T-helper 17 cell (primary cell): Measurements from ENCODE around the gene MED15. TPM values are rescaled to one million over a fixed set of nuclear protein-coding genes. Genes with fewer than 3 reads are reported as not detected.
"Not testable (repeated sequence)": the region's sequence is repeated elsewhere in the genome, so short reads cannot be mapped to it uniquely, and the experiment has no call there.

Source experiments
- ATAC-seq: fragments of 150-1000 bp; cut with Tn5 transposase; 2 replicates; pipeline ENCODE4 v1.10.0; 2021; ENCODE audit warnings: mild to moderate bottlenecking, moderate library complexity
- DNase-seq, 3 donors: peaks; one replicate each; pipeline versions ENCODE4 v3.0.0 to v3.0.0-alpha.2; 2020 to 2021
- H3K9me3 ChIP-seq: one replicate; pipeline ENCODE4 v1.7.0; 2013; ENCODE audit warnings: low read length, mild to moderate bottlenecking; ENCODE audit not compliant: control insufficient read depth, poor library complexity, severe bottlenecking
- H3K27ac Mint-ChIP-seq: one replicate; pipeline ENCODE4 v1.8.0; 2022; ENCODE audit warnings: mild to moderate bottlenecking, moderate library complexity, mixed read lengths
- H3K27me3 Mint-ChIP-seq: one replicate; pipeline ENCODE4 v1.8.0; 2022; ENCODE audit warnings: mixed read lengths
- H3K36me3 Mint-ChIP-seq: one replicate; pipeline ENCODE4 v1.8.0; 2022; ENCODE audit warnings: low read depth, mixed read lengths
- H3K4me1 Mint-ChIP-seq: one replicate; pipeline ENCODE4 v1.8.0; 2022; ENCODE audit warnings: mild to moderate bottlenecking, mixed read lengths
- H3K4me3 Mint-ChIP-seq: one replicate; pipeline ENCODE4 v1.8.0; 2022; ENCODE audit warnings: mild to moderate bottlenecking, moderate library complexity, mixed read lengths
- total RNA-seq, 4 donors: library from RNA in 2 of 4; stranded (reverse) in 2 of 4; gene quantifications; one replicate each; pipeline ENCODE4 v1.2.3 and lab custom pipeline; 2022 to 2026

Gene MED15
- total RNA-seq, 2 donors from 2014 or later, result 207 to 251 TPM

- no peak for ATAC-seq
- Mint-ChIP-seq H3K36me3 (no peaks in the 10 kb centered on the region), H3K27me3 (no peaks in the 10 kb centered on the region), H3K27ac (peak overlapping the region; percentile 60), H3K4me3 (no peak overlapping the region), H3K4me1 (peaks cover 10% of the 10 kb centered on the region)
- no peak for DNase-seq
- no peaks in the 10 kb centered on the region for H3K9me3 ChIP-seq
Observed at GRCh38 chr22:20589614-20590476, 82.4 kb downstream of the MED15 start.

GRCh38 chr22:20590477-20591294 lies 83.3 kb downstream of the MED15 start:
- Mint-ChIP-seq H3K4me1 (peaks cover 10% of the 10 kb centered on the region), H3K27ac (peak overlapping the region; percentile 60), H3K27me3 (no peaks in the 10 kb centered on the region), H3K36me3 (no peaks in the 10 kb centered on the region), H3K4me3 (no peak overlapping the region)
- H3K9me3 ChIP-seq, result no peaks in the 10 kb centered on the region
- DNase-seq (no peak), ATAC-seq (no peak)

- H3K36me3 Mint-ChIP-seq, result no peaks in the 10 kb centered on the region
- H3K4me1 Mint-ChIP-seq, result peaks cover 10% of the 10 kb centered on the region
- no peaks in the 10 kb centered on the region for H3K27me3 Mint-ChIP-seq
- no peak for ATAC-seq
- DNase-seq, result no peak
- no peaks in the 10 kb centered on the region for H3K9me3 ChIP-seq
- H3K4me3 Mint-ChIP-seq, result no peak overlapping the region
- peak overlapping the region; percentile 60 for H3K27ac Mint-ChIP-seq
Observed at GRCh38 chr22:20591295-20591645, 83.9 kb downstream of the MED15 start.

- H3K27ac Mint-ChIP-seq, result no peak overlapping the region
- ATAC-seq, result no peak
- no peaks in the 10 kb centered on the region for H3K27me3 Mint-ChIP-seq
- H3K4me3 Mint-ChIP-seq, result no peak overlapping the region
- H3K4me1 Mint-ChIP-seq, result peaks cover 10% of the 10 kb centered on the region
- no peak for DNase-seq
- H3K9me3 ChIP-seq, result no peaks in the 10 kb centered on the region
- H3K36me3 Mint-ChIP-seq, result no peaks in the 10 kb centered on the region
Observed at GRCh38 chr22:20591660-20592310, 84.4 kb downstream of the MED15 start.

GRCh38 chr22:20594038-20594437 lies 86.6 kb downstream of the MED15 start:
- H3K9me3 ChIP-seq, H3K4me3 Mint-ChIP-seq, DNase-seq, H3K36me3 Mint-ChIP-seq, ATAC-seq, H3K27me3 Mint-ChIP-seq: not testable (repeated sequence)
- H3K27ac Mint-ChIP-seq, result peak overlapping the region; percentile 68
- H3K4me1 Mint-ChIP-seq, result peaks cover 10% of the 10 kb centered on the region

- H3K27ac Mint-ChIP-seq, result peak overlapping the region; percentile 68
- ATAC-seq, H3K4me3 Mint-ChIP-seq, H3K9me3 ChIP-seq, DNase-seq, H3K36me3 Mint-ChIP-seq, H3K27me3 Mint-ChIP-seq: not testable (repeated sequence)
- H3K4me1 Mint-ChIP-seq, result peaks cover 10% of the 10 kb centered on the region
Observed at GRCh38 chr22:20594486-20594885, 87.1 kb downstream of the MED15 start.

- ATAC-seq (no peak), DNase-seq (no peak)
- H3K27ac Mint-ChIP-seq, result no peak overlapping the region
- no peaks in the 10 kb centered on the region for H3K9me3 ChIP-seq
- H3K27me3 Mint-ChIP-seq, result no peaks in the 10 kb centered on the region
- H3K4me3 Mint-ChIP-seq, result no peak overlapping the region
- H3K36me3 Mint-ChIP-seq, result no peaks in the 10 kb centered on the region
- peaks cover 10% of the 10 kb centered on the region for H3K4me1 Mint-ChIP-seq
Observed at GRCh38 chr22:20595461-20595860, 88.1 kb downstream of the MED15 start.

GRCh38 chr22:20599117-20599516 lies 91.7 kb downstream of the MED15 start:
- no peak for ATAC-seq
- no peaks in the 10 kb centered on the region for H3K36me3 Mint-ChIP-seq
- DNase-seq, result no peak
- no peaks in the 10 kb centered on the region for H3K9me3 ChIP-seq
- no peaks in the 10 kb centered on the region for H3K27me3 Mint-ChIP-seq
- no peak overlapping the region for H3K4me3 Mint-ChIP-seq
- peaks cover 6% of the 10 kb centered on the region for H3K4me1 Mint-ChIP-seq
- no peak overlapping the region for H3K27ac Mint-ChIP-seq

GRCh38 chr22:20600137-20600673 lies 92.8 kb downstream of the MED15 start:
- no peak for DNase-seq
- H3K9me3 ChIP-seq, result no peaks in the 10 kb centered on the region
- peaks cover 6% of the 10 kb centered on the region for H3K4me1 Mint-ChIP-seq

GRCh38 chr22:20601308-20601707 lies 93.9 kb downstream of the MED15 start:
- H3K27me3 Mint-ChIP-seq, result no peaks in the 10 kb centered on the region
- H3K4me3 Mint-ChIP-seq, result no peak overlapping the region

More at GRCh38 chr22:20600137-20600673, 92.8 kb downstream of the MED15 start:
- no peaks in the 10 kb centered on the region for H3K27me3 Mint-ChIP-seq
- H3K27ac Mint-ChIP-seq, result no peak overlapping the region
- no peaks in the 10 kb centered on the region for H3K36me3 Mint-ChIP-seq
- H3K4me3 Mint-ChIP-seq, result no peak overlapping the region
- no peak for ATAC-seq

GRCh38 chr22:20602609-20603164 lies 95.3 kb downstream of the MED15 start:
- no peak overlapping the region for H3K4me3 Mint-ChIP-seq
- no peak overlapping the region for H3K27ac Mint-ChIP-seq
- no peak for ATAC-seq

More at GRCh38 chr22:20601308-20601707, 93.9 kb downstream of the MED15 start:
- H3K9me3 ChIP-seq, result no peaks in the 10 kb centered on the region
- Mint-ChIP-seq H3K27ac (peak overlapping the region; percentile 9), H3K4me1 (peaks cover 10% of the 10 kb centered on the region), H3K36me3 (no peaks in the 10 kb centered on the region)
- ATAC-seq (no peak), DNase-seq (no peak)

GRCh38 chr22:20604092-20604747 lies 96.8 kb downstream of the MED15 start:
- Mint-ChIP-seq H3K4me1 (peaks cover 10% of the 10 kb centered on the region), H3K27me3 (no peaks in the 10 kb centered on the region), H3K27ac (peak overlapping the region; percentile 14), H3K4me3 (no peak overlapping the region), H3K36me3 (no peaks in the 10 kb centered on the region)
- H3K9me3 ChIP-seq, result no peaks in the 10 kb centered on the region
- no peak for DNase-seq
- no peak for ATAC-seq

More at GRCh38 chr22:20602609-20603164, 95.3 kb downstream of the MED15 start:
- no peak for DNase-seq
- H3K4me1 Mint-ChIP-seq, result peaks cover 10% of the 10 kb centered on the region
- no peaks in the 10 kb centered on the region for H3K27me3 Mint-ChIP-seq
- H3K9me3 ChIP-seq, result no peaks in the 10 kb centered on the region
- H3K36me3 Mint-ChIP-seq, result no peaks in the 10 kb centered on the region
